ENCODE measurements around the gene RNF103. TPM values are rescaled to one million over a fixed set of nuclear protein-coding genes. Genes with fewer than 3 reads are reported as not detected.

RNF103 gene
- total RNA-seq, 2 donors from 2014 or later: 11.9 to 17.9 TPM

GRCh38 chr2:86638712-86639111, 15.0 kb upstream of the RNF103 start:
- no peaks in the 10 kb centered on the region for H3K27me3 ChIP-seq (ENCODE audit: control insufficient read depth, insufficient read depth, low read length, poor library complexity, severe bottlenecking)
- no peak for TF ChIP-seq CTCF (conservative IDR thresholded peaks at IDR 0.05)
- WGBS, 2 experiments (ENCODE audit: insufficient coverage in 1 of 2, insufficient read length in 1 of 2): 91% methylated on average over 1 of the region's 1 CpG; no CpG with 5 or more reads in 1 of the 2 experiments
- H3K9me3 Mint-ChIP-seq: peaks cover 17% of the 10 kb centered on the region
- H3K36me3 Mint-ChIP-seq (ENCODE audit: low read depth): no peaks in the 10 kb centered on the region
- no peaks in the 10 kb centered on the region for H3K36me3 ChIP-seq (ENCODE audit: control insufficient read depth, insufficient read depth, low read length)
- H3K4me3 Mint-ChIP-seq: no peak overlapping the region
- H3K27ac Mint-ChIP-seq: no peak overlapping the region
- peaks cover 8% of the 10 kb centered on the region for H3K9me3 ChIP-seq (ENCODE audit: control insufficient read depth, low read length)
- no peak for DNase-seq
- H3K9ac ChIP-seq (ENCODE audit: extremely low read depth, low read length, poor library complexity, severe bottlenecking): no peak overlapping the region
- H3K27ac ChIP-seq (ENCODE audit: low read depth, low read length): no peak overlapping the region
- no peak overlapping the region for H3K4me3 ChIP-seq (ENCODE audit: low read length)
- no peaks in the 10 kb centered on the region for H3K4me1 ChIP-seq (ENCODE audit: control insufficient read depth, insufficient read depth, low read length)
- no peaks in the 10 kb centered on the region for H3K27me3 Mint-ChIP-seq (ENCODE audit: insufficient read depth)
- no peaks in the 10 kb centered on the region for H3K4me1 Mint-ChIP-seq

- Mint-ChIP-seq H3K9me3 (peaks cover 17% of the 10 kb centered on the region), H3K4me1 (peaks cover 15% of the 10 kb centered on the region), H3K36me3 (ENCODE audit: low read depth) (no peaks in the 10 kb centered on the region), H3K27ac (no peak overlapping the region), H3K4me3 (no peak overlapping the region), H3K27me3 (ENCODE audit: insufficient read depth) (no peaks in the 10 kb centered on the region)
- 87 to 93% methylated on average over 4 to 5 of the region's 5 CpGs for WGBS, 2 experiments (ENCODE audit: insufficient coverage in 1 of 2, insufficient read length in 1 of 2)
- H3K4me3 ChIP-seq (ENCODE audit: low read length): no peak overlapping the region
- H3K4me1 ChIP-seq (ENCODE audit: control insufficient read depth, insufficient read depth, low read length): peaks cover 3% of the 10 kb centered on the region
- H3K9me3 ChIP-seq (ENCODE audit: control insufficient read depth, low read length): peaks cover 8% of the 10 kb centered on the region
- TF ChIP-seq CTCF (conservative IDR thresholded peaks at IDR 0.05): no peak
- no peak for DNase-seq
- no peaks in the 10 kb centered on the region for H3K27me3 ChIP-seq (ENCODE audit: control insufficient read depth, insufficient read depth, low read length, poor library complexity, severe bottlenecking)
- H3K9ac ChIP-seq (ENCODE audit: extremely low read depth, low read length, poor library complexity, severe bottlenecking): no peak overlapping the region
- no peaks in the 10 kb centered on the region for H3K36me3 ChIP-seq (ENCODE audit: control insufficient read depth, insufficient read depth, low read length)
- no peak overlapping the region for H3K27ac ChIP-seq (ENCODE audit: low read depth, low read length)
These were observed 13.2 kb upstream of the RNF103 start for GRCh38 chr2:86636842-86637241.

GRCh38 chr2:86634352-86634751, 10.7 kb upstream of the RNF103 start:
- Histone ChIP-seq H3K4me3 (ENCODE audit: low read length) (no peak overlapping the region), H3K9me3 (ENCODE audit: control insufficient read depth, low read length) (no peaks in the 10 kb centered on the region), H3K9ac (ENCODE audit: extremely low read depth, low read length, poor library complexity, severe bottlenecking) (no peak overlapping the region), H3K36me3 (ENCODE audit: control insufficient read depth, insufficient read depth, low read length) (no peaks in the 10 kb centered on the region), H3K4me1 (ENCODE audit: control insufficient read depth, insufficient read depth, low read length) (peaks cover 3% of the 10 kb centered on the region), H3K27me3 (ENCODE audit: control insufficient read depth, insufficient read depth, low read length, poor library complexity, severe bottlenecking) (no peaks in the 10 kb centered on the region), H3K27ac (ENCODE audit: low read depth, low read length) (no peak overlapping the region)
- no peak overlapping the region for H3K4me3 Mint-ChIP-seq
- no peak overlapping the region for H3K27ac Mint-ChIP-seq
- no peaks in the 10 kb centered on the region for H3K27me3 Mint-ChIP-seq (ENCODE audit: insufficient read depth)
- WGBS, 2 experiments (ENCODE audit: insufficient coverage in 1 of 2, insufficient read length in 1 of 2): 91% methylated on average over 6 of the region's 6 CpGs; no CpG with 5 or more reads in 1 of the 2 experiments
- H3K36me3 Mint-ChIP-seq (ENCODE audit: low read depth): no peaks in the 10 kb centered on the region
- peaks cover 21% of the 10 kb centered on the region for H3K4me1 Mint-ChIP-seq
- TF ChIP-seq CTCF (conservative IDR thresholded peaks at IDR 0.05): no peak
- no peak for DNase-seq
- peaks cover 3% of the 10 kb centered on the region for H3K9me3 Mint-ChIP-seq

All from endodermal cell (in vitro differentiated cells).